Measurements from ENCODE around the gene DNASE1L2. TPM values are rescaled to one million over a fixed set of nuclear protein-coding genes. Genes with fewer than 3 reads are reported as not detected.

Gene DNASE1L2
- total RNA-seq, 1 experiment from 2014 or later = 1.9 TPM

DNA sequence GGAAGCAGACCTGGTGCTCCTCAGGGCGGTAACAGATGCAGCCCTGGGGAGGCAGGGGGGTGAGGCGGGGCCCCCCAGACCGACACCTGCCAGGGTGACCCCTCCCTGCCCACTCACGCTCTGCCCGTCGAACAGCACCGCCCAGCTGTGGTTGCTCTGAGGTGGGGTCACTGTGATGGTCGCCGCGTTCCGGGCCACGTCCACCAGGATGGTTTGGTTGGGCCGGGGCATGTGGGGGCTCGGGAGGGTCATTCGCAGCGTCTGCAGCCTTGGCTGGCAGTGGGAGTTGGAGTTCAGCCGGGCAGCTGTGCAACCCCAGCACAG is 26.3 kb upstream of the DNASE1L2 start:
- H4K20me1 ChIP-seq (ENCODE audit: insufficient read depth) = peaks cover 9% of the 10 kb centered on the region; the same call in 1 of the 2 replicates
- H3K4me1 ChIP-seq (ENCODE audit: control insufficient read depth in 1 of 2, insufficient read depth in 2 of 2, low read length in 2 of 2) = peaks cover 16 to 38% of the 10 kb centered on the region in 2 experiments
- H2AFZ ChIP-seq (ENCODE audit: low read depth, low read length, poor library complexity, severe bottlenecking) = no peak overlapping the region
- H3K27ac ChIP-seq (ENCODE audit: low read depth, low read length) = no peak overlapping the region
- intact Hi-C loops (cut with micrococcal nuclease) = no loop called here
- ATAC-seq (no peak), DNase-seq (ENCODE audit: low read depth, low spot score) (no peak)
- no peak overlapping the region for H3K4me3 ChIP-seq (replicated peaks in 1 of 2; ENCODE audit: low read depth in 1 of 2, low read length in 2 of 2)
- no peak overlapping the region for H3K4me2 ChIP-seq (ENCODE audit: low read length)
- TF ChIP-seq EGR1 (IDR thresholded peaks at IDR 0.05; ENCODE audit: low read depth) = no peak
- CTCF ChIA-PET = no interaction called here
- H3K79me2 ChIP-seq (ENCODE audit: insufficient read depth, low read length) = peaks cover 53% of the 10 kb centered on the region
- H3K9ac ChIP-seq (ENCODE audit: low read length) = no peak overlapping the region
- H3K36me3 ChIP-seq (ENCODE audit: control insufficient read depth in 1 of 2, insufficient read depth in 2 of 2, low read length in 2 of 2) = peaks cover 4 to 33% of the 10 kb centered on the region in 2 experiments; a peak in 3 of 4 replicates
- BruUV-seq (replicated peaks) = no TSS peak
- RAD21 ChIA-PET (ENCODE audit: low non-redundant PET in 1 of 2, low total read pairs in 2 of 2, uncharacterized antibody in 2 of 2, unreplicated experiment in 2 of 2) = no interaction called here
- no peaks in the 10 kb centered on the region for H3K9me2 ChIP-seq (ENCODE audit: insufficient read depth)
- POLR2A ChIA-PET = no interaction called here
- no peaks in the 10 kb centered on the region for H3K9me3 ChIP-seq (ENCODE audit: control insufficient read depth in 1 of 2, insufficient read depth in 1 of 2, low read depth in 1 of 2, low read length in 2 of 2)
- no peaks in the 10 kb centered on the region for H3K27me3 ChIP-seq (ENCODE audit: insufficient read depth, low read length)

DNA sequence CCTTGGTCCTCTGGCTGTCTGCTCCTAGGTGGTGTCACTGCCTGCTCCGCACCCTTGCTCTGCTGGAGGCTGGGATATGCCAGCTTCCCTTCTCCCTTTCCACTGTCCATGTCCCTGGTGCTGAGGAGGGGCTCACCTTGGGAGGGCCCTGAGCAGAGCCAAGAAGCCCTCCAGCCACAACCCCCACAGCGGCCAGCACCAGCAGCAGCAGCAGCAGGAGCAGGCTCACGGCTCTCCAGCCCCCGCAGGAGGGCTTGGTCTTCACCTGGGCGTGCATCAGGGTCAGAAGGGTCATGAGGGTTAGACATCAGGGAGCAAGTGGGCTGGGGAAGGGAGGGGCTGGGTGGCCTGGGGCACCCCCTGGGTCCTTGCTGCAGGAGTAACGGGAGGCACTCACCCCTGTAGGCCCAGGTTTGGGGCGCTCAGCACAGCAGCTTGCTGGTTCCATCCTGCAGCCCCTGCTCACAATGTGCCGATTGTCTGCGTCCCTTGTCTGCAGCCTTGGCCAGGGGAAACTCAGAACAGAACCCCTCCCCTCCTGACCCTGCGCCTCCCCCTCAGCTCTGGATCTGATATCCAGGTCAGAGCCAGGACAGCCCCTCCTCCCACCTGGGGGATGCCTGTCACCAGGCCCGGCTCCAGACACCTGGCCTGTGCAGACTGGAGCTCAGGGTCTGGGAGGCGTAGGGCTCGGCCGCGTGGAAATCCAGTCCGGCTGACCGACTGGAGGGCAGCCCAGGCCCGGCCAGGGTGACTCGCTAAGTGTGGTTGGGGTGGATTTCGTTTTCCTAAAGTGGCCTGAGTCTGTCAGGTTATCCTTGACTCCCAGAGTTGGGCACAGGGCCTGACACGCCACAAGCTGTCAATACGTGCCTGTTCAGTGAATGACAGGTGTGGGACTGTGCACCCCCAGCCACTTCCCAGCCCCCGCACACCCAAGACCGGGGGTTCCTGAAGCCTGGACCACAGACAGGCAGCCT is 25.6 kb upstream of the DNASE1L2 start, which contains the start of gene BRICD5:
Gene BRICD5 (minus strand): TSS at position 478 of the 980 bp plus-strand sequence. CDS start 30 bp downstream, at position 448.
- ChIA-PET CTCF (no interaction called here), POLR2A (no interaction called here), RAD21 (ENCODE audit: low non-redundant PET in 1 of 2, low total read pairs in 2 of 2, uncharacterized antibody in 2 of 2, unreplicated experiment in 2 of 2) (no interaction called here)
- Histone ChIP-seq H3K4me3 (replicated peaks in 1 of 2; ENCODE audit: low read depth in 1 of 2, low read length in 2 of 2) (no peak within 1 kb of the TSS), H3K9ac (ENCODE audit: low read length) (no peak within 1 kb of the TSS), H3K36me3 (ENCODE audit: control insufficient read depth in 1 of 2, insufficient read depth in 2 of 2, low read length in 2 of 2) (peaks cover 4 to 33% of the 10 kb centered on the region in 2 experiments; a peak in 3 of 4 replicates), H3K4me1 (ENCODE audit: control insufficient read depth in 1 of 2, insufficient read depth in 2 of 2, low read length in 2 of 2) (peaks cover 16 to 40% of the 10 kb centered on the region in 2 experiments), H2AFZ (ENCODE audit: low read depth, low read length, poor library complexity, severe bottlenecking) (no peak within 1 kb of the TSS), H3K9me3 (ENCODE audit: control insufficient read depth in 1 of 2, insufficient read depth in 1 of 2, low read depth in 1 of 2, low read length in 2 of 2) (no peaks in the 10 kb centered on the region), H3K79me2 (ENCODE audit: insufficient read depth, low read length) (peaks cover 52% of the 10 kb centered on the region), H3K27me3 (ENCODE audit: insufficient read depth, low read length) (no peaks in the 10 kb centered on the region), H3K4me2 (ENCODE audit: low read length) (no peak within 1 kb of the TSS), H3K27ac (ENCODE audit: low read depth, low read length) (peak within 1 kb of the TSS; percentile 98), H4K20me1 (ENCODE audit: insufficient read depth) (peaks cover 9% of the 10 kb centered on the region; the same call in 1 of the 2 replicates), H3K9me2 (ENCODE audit: insufficient read depth) (no peaks in the 10 kb centered on the region)
- ATAC-seq (no peak), DNase-seq (ENCODE audit: low read depth, low spot score) (no peak)
- intact Hi-C loops (cut with micrococcal nuclease) = no loop called here
- no TSS peak for BruUV-seq (replicated peaks)
- TF ChIP-seq EGR1 (IDR thresholded peaks at IDR 0.05; ENCODE audit: low read depth) (no peak), YY1 (IDR thresholded peaks at IDR 0.05; ENCODE audit: extremely low read depth, insufficient replicate concordance, low read depth, low read length) (no peak), POLR2AphosphoS5 (IDR thresholded peaks at IDR 0.05; ENCODE audit: low read depth, low read length) (peak; percentile 36)
- TF ChIP-seq, protein P1, sequence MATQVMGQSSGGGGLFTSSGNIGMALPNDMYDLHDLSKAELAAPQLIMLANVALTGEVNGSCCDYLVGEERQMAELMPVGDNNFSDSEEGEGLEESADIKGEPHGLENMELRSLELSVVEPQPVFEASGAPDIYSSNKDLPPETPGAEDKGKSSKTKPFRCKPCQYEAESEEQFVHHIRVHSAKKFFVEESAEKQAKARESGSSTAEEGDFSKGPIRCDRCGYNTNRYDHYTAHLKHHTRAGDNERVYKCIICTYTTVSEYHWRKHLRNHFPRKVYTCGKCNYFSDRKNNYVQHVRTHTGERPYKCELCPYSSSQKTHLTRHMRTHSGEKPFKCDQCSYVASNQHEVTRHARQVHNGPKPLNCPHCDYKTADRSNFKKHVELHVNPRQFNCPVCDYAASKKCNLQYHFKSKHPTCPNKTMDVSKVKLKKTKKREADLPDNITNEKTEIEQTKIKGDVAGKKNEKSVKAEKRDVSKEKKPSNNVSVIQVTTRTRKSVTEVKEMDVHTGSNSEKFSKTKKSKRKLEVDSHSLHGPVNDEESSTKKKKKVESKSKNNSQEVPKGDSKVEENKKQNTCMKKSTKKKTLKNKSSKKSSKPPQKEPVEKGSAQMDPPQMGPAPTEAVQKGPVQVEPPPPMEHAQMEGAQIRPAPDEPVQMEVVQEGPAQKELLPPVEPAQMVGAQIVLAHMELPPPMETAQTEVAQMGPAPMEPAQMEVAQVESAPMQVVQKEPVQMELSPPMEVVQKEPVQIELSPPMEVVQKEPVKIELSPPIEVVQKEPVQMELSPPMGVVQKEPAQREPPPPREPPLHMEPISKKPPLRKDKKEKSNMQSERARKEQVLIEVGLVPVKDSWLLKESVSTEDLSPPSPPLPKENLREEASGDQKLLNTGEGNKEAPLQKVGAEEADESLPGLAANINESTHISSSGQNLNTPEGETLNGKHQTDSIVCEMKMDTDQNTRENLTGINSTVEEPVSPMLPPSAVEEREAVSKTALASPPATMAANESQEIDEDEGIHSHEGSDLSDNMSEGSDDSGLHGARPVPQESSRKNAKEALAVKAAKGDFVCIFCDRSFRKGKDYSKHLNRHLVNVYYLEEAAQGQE (IDR thresholded peaks at IDR 0.05; ENCODE audit: low read depth) = no peak

Data from HCT116 (cell line).